PC-3 (cell line): ENCODE data around the gene TREML4.

Experiments used
- CTCF ChIP-seq: fragments of 300-600 bp; sonication (generic); conservative IDR thresholded peaks from 2 replicates; pipeline ENCODE4 v1.5.1; 2017; ENCODE audit warnings: antibody characterized with exemption, low read depth, mild to moderate bottlenecking, low read length
- EZH2 ChIP-seq: fragments of 300-600 bp; sonication (generic); IDR thresholded peaks from one replicate; pipeline ENCODE4 v1.6.1; 2017; ENCODE audit warnings: antibody characterized with exemption, mild to moderate bottlenecking, low read length; ENCODE audit not compliant: unreplicated experiment

- TF ChIP-seq CTCF: no peak
- TF ChIP-seq EZH2: no peak
These were observed 39.9 kb upstream of the TREML4 start for GRCh38 chr6:41187924-41188886.
